Measurements from ENCODE around the gene PSMD11. TPM values are rescaled to one million over a fixed set of nuclear protein-coding genes. Genes with fewer than 3 reads are reported as not detected.

The PSMD11 gene
- total RNA-seq, 1 experiment from 2014 or later = 212 TPM

DNA sequence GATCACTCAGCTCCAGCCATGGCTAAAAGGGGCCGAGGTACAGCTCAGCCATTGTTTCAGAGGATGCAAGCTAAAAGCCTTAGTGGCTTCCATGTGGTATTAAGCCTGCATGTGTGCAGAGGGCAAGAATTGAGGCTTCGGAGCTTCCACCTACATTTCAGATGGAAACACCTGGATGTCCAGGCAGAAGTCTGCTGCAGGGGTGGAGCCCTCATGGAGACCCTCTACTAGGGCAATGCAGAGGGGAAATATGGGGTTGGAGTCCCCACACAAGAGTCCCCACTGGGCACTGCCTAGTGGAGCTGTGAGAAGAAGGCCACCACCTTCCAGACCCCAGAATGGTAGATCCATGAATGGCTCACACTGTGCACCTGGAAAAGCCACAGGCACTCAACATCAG, 14.7 kb upstream of the PSMD11 start:
- Histone ChIP-seq H3K27ac (ENCODE audit: low read length) (no peak overlapping the region), H3K27me3 (ENCODE audit: control insufficient read depth, insufficient read depth, low read length) (no peaks in the 10 kb centered on the region), H3K36me3 (ENCODE audit: control insufficient read depth, insufficient read depth, low read length) (no peaks in the 10 kb centered on the region), H3K4me1 (ENCODE audit: control insufficient read depth, insufficient read depth, low read length) (no peaks in the 10 kb centered on the region), H3K9me3 (ENCODE audit: control insufficient read depth, insufficient read depth, low read depth, low read length) (no peaks in the 10 kb centered on the region), H3K4me3 (ENCODE audit: low read depth in 2 of 2, low read length in 2 of 2) (no peak overlapping the region)
- TF ChIP-seq SIN3A (IDR thresholded peaks at IDR 0.05; ENCODE audit: borderline replicate concordance, insufficient read depth, low read depth, low read length) (no peak), CTCF (IDR thresholded peaks at IDR 0.05) (no peak), TCF7L2 (IDR thresholded peaks at IDR 0.05; ENCODE audit: low read depth, low read length) (no peak), POLR2AphosphoS5 (IDR thresholded peaks at IDR 0.05; ENCODE audit: low read depth, low read length) (no peak)
- TF ChIP-seq, protein P1, sequence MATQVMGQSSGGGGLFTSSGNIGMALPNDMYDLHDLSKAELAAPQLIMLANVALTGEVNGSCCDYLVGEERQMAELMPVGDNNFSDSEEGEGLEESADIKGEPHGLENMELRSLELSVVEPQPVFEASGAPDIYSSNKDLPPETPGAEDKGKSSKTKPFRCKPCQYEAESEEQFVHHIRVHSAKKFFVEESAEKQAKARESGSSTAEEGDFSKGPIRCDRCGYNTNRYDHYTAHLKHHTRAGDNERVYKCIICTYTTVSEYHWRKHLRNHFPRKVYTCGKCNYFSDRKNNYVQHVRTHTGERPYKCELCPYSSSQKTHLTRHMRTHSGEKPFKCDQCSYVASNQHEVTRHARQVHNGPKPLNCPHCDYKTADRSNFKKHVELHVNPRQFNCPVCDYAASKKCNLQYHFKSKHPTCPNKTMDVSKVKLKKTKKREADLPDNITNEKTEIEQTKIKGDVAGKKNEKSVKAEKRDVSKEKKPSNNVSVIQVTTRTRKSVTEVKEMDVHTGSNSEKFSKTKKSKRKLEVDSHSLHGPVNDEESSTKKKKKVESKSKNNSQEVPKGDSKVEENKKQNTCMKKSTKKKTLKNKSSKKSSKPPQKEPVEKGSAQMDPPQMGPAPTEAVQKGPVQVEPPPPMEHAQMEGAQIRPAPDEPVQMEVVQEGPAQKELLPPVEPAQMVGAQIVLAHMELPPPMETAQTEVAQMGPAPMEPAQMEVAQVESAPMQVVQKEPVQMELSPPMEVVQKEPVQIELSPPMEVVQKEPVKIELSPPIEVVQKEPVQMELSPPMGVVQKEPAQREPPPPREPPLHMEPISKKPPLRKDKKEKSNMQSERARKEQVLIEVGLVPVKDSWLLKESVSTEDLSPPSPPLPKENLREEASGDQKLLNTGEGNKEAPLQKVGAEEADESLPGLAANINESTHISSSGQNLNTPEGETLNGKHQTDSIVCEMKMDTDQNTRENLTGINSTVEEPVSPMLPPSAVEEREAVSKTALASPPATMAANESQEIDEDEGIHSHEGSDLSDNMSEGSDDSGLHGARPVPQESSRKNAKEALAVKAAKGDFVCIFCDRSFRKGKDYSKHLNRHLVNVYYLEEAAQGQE (IDR thresholded peaks at IDR 0.05; ENCODE audit: insufficient read depth in 1 of 2, low read depth in 2 of 2, low read length in 1 of 2) = no peak
- intact Hi-C loops (cut with micrococcal nuclease; ENCODE audit: unreplicated experiment) (no loop called here), in situ Hi-C loops (cut with HindIII; ENCODE audit: low pct_unique_long_range_greater_than_20kb, low sequenced_read_pairs) (no loop called here)
- ChIA-PET CTCF (no interaction called here), POLR2A (no interaction called here)
- ATAC-seq (no peak), DNase-seq (ENCODE audit: low read depth, low spot score) (no peak)
- no TSS peak for BruUV-seq (replicated peaks)

GRCh38 chr17:32440722-32441121, 3.6 kb upstream of the PSMD11 start:
- H3K36me3 ChIP-seq (ENCODE audit: control insufficient read depth, insufficient read depth, low read length) = peaks cover 4% of the 10 kb centered on the region; the same call in 1 of the 2 replicates
- ATAC-seq (no peak), DNase-seq (ENCODE audit: low read depth, low spot score) (no peak)
- ChIA-PET CTCF (interaction anchor here (0.7 kb wide), 1 partner anchor 162 kb away, joined by 4 read pairs; no protein-coding TSS in a partner anchor), POLR2A (interaction anchor here (0.6 kb wide), 1 partner anchor 83 kb away, joined by 5 read pairs; no protein-coding TSS in a partner anchor)
- no peaks in the 10 kb centered on the region for H3K9me3 ChIP-seq (ENCODE audit: control insufficient read depth, insufficient read depth, low read depth, low read length)
- in situ Hi-C loops (cut with HindIII; ENCODE audit: low pct_unique_long_range_greater_than_20kb, low sequenced_read_pairs) = no loop called here
- no peak overlapping the region for H3K4me3 ChIP-seq (ENCODE audit: low read depth in 2 of 2, low read length in 2 of 2)
- no peaks in the 10 kb centered on the region; the same call in 1 of the 2 replicates for H3K4me1 ChIP-seq (ENCODE audit: control insufficient read depth, insufficient read depth, low read length)
- no peaks in the 10 kb centered on the region for H3K27me3 ChIP-seq (ENCODE audit: control insufficient read depth, insufficient read depth, low read length)
- intact Hi-C loops (cut with micrococcal nuclease; ENCODE audit: unreplicated experiment) = no loop called here
- BruUV-seq (replicated peaks) = no TSS peak
- H3K27ac ChIP-seq (ENCODE audit: low read length) = no peak overlapping the region
- TF ChIP-seq CTCF (IDR thresholded peaks at IDR 0.05) = no peak
- TF ChIP-seq TCF7L2 (IDR thresholded peaks at IDR 0.05; ENCODE audit: low read depth, low read length) = no peak
- no peak for TF ChIP-seq SIN3A (IDR thresholded peaks at IDR 0.05; ENCODE audit: borderline replicate concordance, insufficient read depth, low read depth, low read length)
- TF ChIP-seq POLR2AphosphoS5 (IDR thresholded peaks at IDR 0.05; ENCODE audit: low read depth, low read length) = no peak
- TF ChIP-seq, protein P1 (IDR thresholded peaks at IDR 0.05; ENCODE audit: insufficient read depth in 1 of 2, low read depth in 2 of 2, low read length in 1 of 2) = no peak

Data from Panc1 (cell line).